Stimulated activated CD4-positive, alpha-beta T cell treated with anti-CD3 and anti-CD28 coated beads, Interleukin-1b, Interleukin-23, amount 100 ng/mL, for 48 hours (primary cell): Measurements from ENCODE around the gene TNFAIP2.

Experiments used
- DNase-seq: peaks from one replicate; pipeline ENCODE4 v3.0.0-alpha.2; 2020

Gene TNFAIP2

GRCh38 chr14:103094406-103095209, 28.7 kb upstream of the TNFAIP2 start, which contains the start of gene EXOC3L4:
TSS of gene EXOC3L4 (plus strand) at chr14:103094725. CDS start at chr14:103100220, 5,495 bp downstream.
- no peak for DNase-seq

- DNase-seq: no peak
Observed at GRCh38 chr14:103095210-103095778, 28.0 kb upstream of the TNFAIP2 start.

GRCh38 chr14:103096387-103096786, 26.9 kb upstream of the TNFAIP2 start:
- DNase-seq: no peak

- no peak for DNase-seq
Observed at GRCh38 chr14:103097244-103097993, 25.8 kb upstream of the TNFAIP2 start.

GRCh38 chr14:103097994-103098957, 25.0 kb upstream of the TNFAIP2 start:
- no peak for DNase-seq

- DNase-seq: no peak
Observed at GRCh38 chr14:103099081-103099732, 24.1 kb upstream of the TNFAIP2 start.

GRCh38 chr14:103099733-103100280, 23.5 kb upstream of the TNFAIP2 start:
- DNase-seq: no peak

GRCh38 chr14:103100281-103101121, 22.8 kb upstream of the TNFAIP2 start:
- no peak for DNase-seq

GRCh38 chr14:103101257-103101962, 21.9 kb upstream of the TNFAIP2 start:
- DNase-seq: no peak

- DNase-seq: no peak
Observed at GRCh38 chr14:103101963-103102688, 21.1 kb upstream of the TNFAIP2 start.

GRCh38 chr14:103102689-103103260, 20.5 kb upstream of the TNFAIP2 start:
- no peak for DNase-seq

- DNase-seq: no peak
Observed at GRCh38 chr14:103103461-103104388, 19.5 kb upstream of the TNFAIP2 start.

GRCh38 chr14:103104389-103104653, 18.9 kb upstream of the TNFAIP2 start:
- DNase-seq: no peak

- peak; percentile 55 for DNase-seq
Observed at GRCh38 chr14:103104654-103105452, 18.4 kb upstream of the TNFAIP2 start.

- no peak for DNase-seq
Observed at GRCh38 chr14:103105580-103106150, 17.6 kb upstream of the TNFAIP2 start.

GRCh38 chr14:103107455-103107854, 15.8 kb upstream of the TNFAIP2 start:
- DNase-seq: no peak
